Right lobe of liver (tissue), 6 donors: ENCODE data around the gene ARSB. TPM values are rescaled to one million over a fixed set of nuclear protein-coding genes. Genes with fewer than 3 reads are reported as not detected.
"Not testable (repeated sequence)": the region's sequence is repeated elsewhere in the genome, so short reads cannot be mapped to it uniquely, and the experiment has no call there.

Experiments
- ATAC-seq, 4 donors: fragments of 200-7000 bp; cut with Tn5 transposase; one replicate each; pipeline ENCODE4 v1.9.1; 2020; ENCODE audit warnings: mild to moderate bottlenecking in 4 of 4, moderate library complexity in 4 of 4
- DNase-seq, 3 donors: peaks; one replicate each; pipeline ENCODE4 v3.0.0-alpha.2; 2020
- H3K27ac ChIP-seq, 3 donors: fragments of 200-600 bp; one replicate each; pipeline ENCODE4 v1.8.0; 2022
- H3K27me3 ChIP-seq, 2 donors: fragments of 200-600 bp; one replicate each; pipeline ENCODE4 v1.8.0; 2022
- H3K36me3 ChIP-seq, 4 donors: fragments of 200-600 bp; sonication (generic) in 1 of 4; one replicate each; pipeline versions ENCODE4 v1.5.1 to v1.8.0; 2017 to 2022; ENCODE audit warnings: control low read depth in 1 of 4
- H3K4me1 ChIP-seq, 4 donors: fragments of 200-600 bp; sonication (generic) in 1 of 4; one replicate each; pipeline versions ENCODE4 v1.5.1 to v1.8.0; 2017 to 2022; ENCODE audit warnings: control low read depth in 1 of 4
- H3K4me3 ChIP-seq, 3 donors: fragments of 200-600 bp; one replicate each; pipeline ENCODE4 v1.8.0; 2022
- H3K9me3 ChIP-seq, 4 donors: fragments of 200-600 bp; sonication (generic) in 1 of 4; one replicate each; pipeline versions ENCODE4 v1.5.1 to v1.8.0; 2017 to 2022; ENCODE audit warnings: control low read depth in 1 of 4
- POLR2A ChIP-seq: fragments of 450-650 bp; IDR thresholded peaks from one replicate; pipeline ENCODE4 v1.6.1; 2017; ENCODE audit warnings: antibody characterized with exemption, mild to moderate bottlenecking
- WGBS: methylation state at CpG from one replicate; pipeline ENCODE4 v1.1.6; 2018; ENCODE audit warnings: low coverage, low lambda C conversion rate; ENCODE audit not compliant: insufficient coverage; ENCODE audit errors: missing lambda C conversion rate; 5-methylcytosine and 5-hydroxymethylcytosine counted together
- intact Hi-C, 2 donors: fragments of 100-400 bp; cut with DNase I; formaldehyde crosslinking; loops; one replicate each; pipeline versions ENCODE4 v1.11.2 to v1.14.1; 2022
- total RNA-seq, 6 experiments: library from RNA; depleted of rRNA in 2 of 6; stranded (reverse); fragments of >200 nt in 2 of 6; fragmentation: NEBNext Ultra II Directional in 3 of 6; extraction: Animal tissue kit (Norgen Biotek cat#: 25700) in 3 of 6; gene quantifications; one replicate each; pipeline versions ENCODE4 v1.1.0 to v1.2.4, GENCODE V29; 2016 to 2023
- TF ChIP-seq, protein P1 (sequence below), 4 donors: fragments of 200-600 bp in 3 of 4; fragments of 450-650 bp in 1 of 4; IDR thresholded peaks; one replicate each; pipeline versions ENCODE4 v1.5.1 to v1.8.0; 2016 to 2022; ENCODE audit warnings: antibody characterized with exemption in 4 of 4, mild to moderate bottlenecking in 2 of 4
- donor health status: DM: no; HTN: yes; CAD: no.
- donor health status: DM: no; HTN: no; CAD: no.
- donor health status: DM: no; HTN: no; CAD: no.
- donor health status: DM: no; HTN: yes; CAD: no.
- donor health status: DM: no; HTN: yes; CAD: no.

The ARSB gene
- total RNA-seq, 6 experiments from 2014 or later: 5.0 to 11.7 (median 8.7) TPM

- ATAC-seq (no peak), DNase-seq (no peak)
- 88% methylated on average over 2 of the region's 2 CpGs for WGBS
- H3K36me3 ChIP-seq: no peaks in the 10 kb centered on the region
- H3K9me3 ChIP-seq: no peaks in the 10 kb centered on the region
- TF ChIP-seq POLR2A: no peak
- TF ChIP-seq, protein P1, sequence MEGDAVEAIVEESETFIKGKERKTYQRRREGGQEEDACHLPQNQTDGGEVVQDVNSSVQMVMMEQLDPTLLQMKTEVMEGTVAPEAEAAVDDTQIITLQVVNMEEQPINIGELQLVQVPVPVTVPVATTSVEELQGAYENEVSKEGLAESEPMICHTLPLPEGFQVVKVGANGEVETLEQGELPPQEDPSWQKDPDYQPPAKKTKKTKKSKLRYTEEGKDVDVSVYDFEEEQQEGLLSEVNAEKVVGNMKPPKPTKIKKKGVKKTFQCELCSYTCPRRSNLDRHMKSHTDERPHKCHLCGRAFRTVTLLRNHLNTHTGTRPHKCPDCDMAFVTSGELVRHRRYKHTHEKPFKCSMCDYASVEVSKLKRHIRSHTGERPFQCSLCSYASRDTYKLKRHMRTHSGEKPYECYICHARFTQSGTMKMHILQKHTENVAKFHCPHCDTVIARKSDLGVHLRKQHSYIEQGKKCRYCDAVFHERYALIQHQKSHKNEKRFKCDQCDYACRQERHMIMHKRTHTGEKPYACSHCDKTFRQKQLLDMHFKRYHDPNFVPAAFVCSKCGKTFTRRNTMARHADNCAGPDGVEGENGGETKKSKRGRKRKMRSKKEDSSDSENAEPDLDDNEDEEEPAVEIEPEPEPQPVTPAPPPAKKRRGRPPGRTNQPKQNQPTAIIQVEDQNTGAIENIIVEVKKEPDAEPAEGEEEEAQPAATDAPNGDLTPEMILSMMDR (IDR thresholded peaks at IDR 0.05): no peak
- H3K27me3 ChIP-seq: no peaks in the 10 kb centered on the region
- no peak overlapping the region for H3K27ac ChIP-seq
- no peak overlapping the region for H3K4me3 ChIP-seq
- intact Hi-C loops: no loop called here
- H3K4me1 ChIP-seq: no peaks in the 10 kb centered on the region
Observed at GRCh38 chr5:78734950-78735349, 250.2 kb downstream of the ARSB start.

GRCh38 chr5:78734094-78734845 lies 250.8 kb downstream of the ARSB start:
- no peaks in the 10 kb centered on the region for H3K36me3 ChIP-seq
- ATAC-seq: no peak
- 74% methylated on average over 4 of the region's 4 CpGs for WGBS
- no peaks in the 10 kb centered on the region for H3K9me3 ChIP-seq
- no peak for TF ChIP-seq POLR2A
- TF ChIP-seq, protein P1 (IDR thresholded peaks at IDR 0.05): no peak
- no peaks in the 10 kb centered on the region for H3K27me3 ChIP-seq
- DNase-seq: no peak
- no peaks in the 10 kb centered on the region for H3K4me1 ChIP-seq
- intact Hi-C loops: no loop called here
- H3K4me3 ChIP-seq: no peak overlapping the region
- H3K27ac ChIP-seq: no peak overlapping the region

- H3K36me3 ChIP-seq, ATAC-seq, H3K9me3 ChIP-seq, H3K27me3 ChIP-seq, intact Hi-C loops, DNase-seq, H3K4me1 ChIP-seq, H3K27ac ChIP-seq, H3K4me3 ChIP-seq: not testable (repeated sequence)
- 67% methylated on average over 6 of the region's 6 CpGs for WGBS
Observed at GRCh38 chr5:78732721-78733120, 252.4 kb downstream of the ARSB start.

DNA sequence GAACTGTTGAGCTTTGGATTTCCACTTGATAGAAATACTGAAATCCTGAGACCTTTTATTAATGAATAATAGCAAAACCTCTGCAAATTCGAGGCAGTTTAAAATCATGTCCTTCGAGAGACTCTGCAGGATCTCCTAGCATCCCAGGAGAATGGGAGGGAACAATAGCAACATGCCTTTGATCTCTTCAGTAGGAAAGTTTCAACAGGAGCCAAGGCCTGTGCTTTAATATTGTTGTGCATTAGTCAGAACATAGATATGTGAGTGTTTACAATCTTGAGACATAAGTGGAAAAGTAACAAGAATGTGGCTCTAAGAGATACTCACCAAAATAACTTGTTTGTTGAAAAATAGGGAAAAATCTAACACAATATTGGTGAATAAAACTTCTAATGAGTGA lies 253.2 kb downstream of the ARSB start:
- Histone ChIP-seq H3K36me3 (no peaks in the 10 kb centered on the region), H3K27ac (no peak overlapping the region), H3K4me3 (no peak overlapping the region), H3K9me3 (no peaks in the 10 kb centered on the region), H3K27me3 (no peaks in the 10 kb centered on the region), H3K4me1 (peaks cover 0 to 6% (median 0%) of the 10 kb centered on the region in 4 donors)
- intact Hi-C loops: no loop called here
- DNase-seq: no peak
- no peak for TF ChIP-seq POLR2A
- TF ChIP-seq, protein P1 (IDR thresholded peaks at IDR 0.05): no peak
- ATAC-seq: no peak
- WGBS: 81% methylated on average over 2 of the region's 2 CpGs

DNA sequence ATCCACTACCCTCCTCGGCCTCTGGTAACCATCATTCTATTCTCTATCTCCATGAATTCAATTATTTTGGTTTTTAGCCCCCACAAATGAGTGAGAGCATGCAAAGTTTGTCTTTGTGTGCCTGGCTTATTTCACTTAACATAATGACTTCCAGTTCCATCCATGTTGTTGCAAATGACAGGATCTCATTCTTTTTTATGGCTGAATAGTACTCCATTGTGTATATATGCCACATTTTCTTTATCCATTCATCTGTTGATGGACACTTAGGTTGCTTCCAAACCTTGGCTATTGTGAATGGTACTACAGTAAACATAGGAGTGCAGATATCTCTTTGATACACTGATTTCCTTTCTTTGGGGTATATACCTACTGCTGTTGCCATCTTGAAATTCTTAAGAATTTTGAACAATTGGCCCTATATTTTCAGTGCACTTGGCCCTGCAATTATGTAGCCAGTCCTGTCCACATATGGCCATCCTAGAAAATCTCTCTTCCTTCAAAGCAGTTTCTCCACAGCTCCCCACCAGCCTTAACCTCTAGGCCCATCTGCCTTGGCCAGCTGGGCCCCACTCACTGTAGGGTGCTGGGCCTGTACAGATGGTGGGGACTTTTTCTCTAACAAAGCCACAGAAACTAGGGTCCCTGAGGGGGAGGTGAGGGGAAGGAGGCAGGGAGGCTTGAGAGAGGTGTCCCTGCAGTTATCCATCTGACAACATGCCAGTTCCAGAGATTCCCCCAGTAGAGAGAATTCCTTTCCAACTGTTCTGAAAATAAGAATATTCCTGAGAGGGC lies 254.6 kb downstream of the ARSB start:
- intact Hi-C loops: no loop called here
- no peaks in the 10 kb centered on the region for H3K9me3 ChIP-seq
- no peak for TF ChIP-seq POLR2A
- TF ChIP-seq, protein P1 (IDR thresholded peaks at IDR 0.05): no peak
- 86% methylated on average over 1 of the region's 1 CpG for WGBS
- no peak overlapping the region for H3K27ac ChIP-seq
- H3K36me3 ChIP-seq: no peaks in the 10 kb centered on the region
- no peak overlapping the region for H3K4me3 ChIP-seq
- no peaks in the 10 kb centered on the region for H3K27me3 ChIP-seq
- DNase-seq (no peak), ATAC-seq (no peak)
- peaks cover 0 to 6% (median 0%) of the 10 kb centered on the region in 4 donors for H3K4me1 ChIP-seq
